DMS 273 (cell line): ENCODE data around the gene METAP1D.
A peak's percentile ranks its signal among the peaks of the same experiment; 100 is the strongest.

Source experiments
- DNase-seq: peaks from one replicate; lab custom pipeline; 2025; ENCODE audit not compliant: unreplicated experiment; lab: John Stamatoyannopoulos, UW

Gene METAP1D

GRCh38 chr2:172079416-172079815 is 79.7 kb downstream of the METAP1D start:
- DNase-seq = no peak

DNA sequence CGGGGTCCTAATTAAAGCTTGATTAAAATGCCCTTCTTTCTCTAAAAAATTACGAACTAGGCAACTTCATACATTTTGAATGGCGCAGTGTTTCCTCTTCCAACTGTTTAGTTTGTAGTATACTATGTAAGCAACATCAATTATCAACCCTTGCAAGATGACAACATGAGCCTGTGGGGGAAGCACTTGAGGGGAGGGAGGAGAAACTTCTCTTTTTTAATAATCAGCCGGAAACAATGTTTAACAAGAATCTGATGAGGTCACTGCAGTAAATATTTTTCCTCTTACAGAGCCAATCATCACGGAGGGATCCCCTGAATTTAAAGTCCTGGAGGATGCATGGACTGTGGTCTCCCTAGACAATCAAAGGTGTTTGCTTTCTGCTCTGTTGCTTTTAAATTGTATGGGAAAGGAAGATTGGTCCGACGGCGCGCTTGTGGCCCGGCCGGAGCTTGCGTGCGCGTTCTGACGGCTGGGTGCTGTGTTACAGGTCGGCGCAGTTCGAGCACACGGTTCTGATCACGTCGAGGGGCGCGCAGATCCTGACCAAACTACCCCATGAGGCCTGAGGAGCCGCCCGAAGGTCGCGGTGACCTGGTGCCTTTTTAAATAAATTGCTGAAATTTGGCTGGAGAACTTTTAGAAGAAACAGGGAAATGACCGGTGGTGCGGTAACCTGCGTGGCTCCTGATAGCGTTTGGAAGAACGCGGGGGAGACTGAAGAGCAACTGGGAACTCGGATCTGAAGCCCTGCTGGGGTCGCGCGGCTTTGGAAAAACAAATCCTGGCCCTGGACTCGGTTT is 80.3 kb downstream of the METAP1D start:
- no peak for DNase-seq

DNA sequence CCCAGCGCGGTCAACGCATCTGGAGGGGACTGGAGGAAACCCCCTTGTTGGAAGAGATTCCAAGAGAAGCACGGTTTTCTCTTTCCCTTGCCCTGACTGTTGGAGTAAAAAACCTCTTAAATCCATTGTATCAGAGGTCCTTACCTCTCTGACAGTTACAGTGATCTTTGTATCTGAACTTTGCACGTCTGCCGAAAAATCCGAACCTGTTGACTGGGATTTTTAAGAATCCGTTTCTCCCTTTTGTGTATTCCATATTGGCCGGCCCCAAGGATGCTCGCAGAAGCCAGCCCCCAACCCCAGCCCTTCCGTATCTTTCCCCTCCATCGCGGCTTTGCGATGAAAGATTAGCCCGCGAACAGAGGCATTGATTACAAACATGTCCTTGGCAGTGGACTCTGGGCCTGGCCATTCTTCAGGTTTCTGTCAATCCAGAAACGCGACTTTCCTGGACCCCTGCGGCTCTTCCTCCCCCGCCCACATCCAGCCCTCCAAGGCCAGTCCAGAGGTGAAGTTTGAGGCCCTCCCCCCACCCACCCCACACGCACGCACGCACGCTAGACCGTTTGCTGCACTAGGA is 81.0 kb downstream of the METAP1D start:
- no peak for DNase-seq

- DNase-seq = no peak
Measured at GRCh38 chr2:172081221-172082022, 81.7 kb downstream of the METAP1D start.

DNA sequence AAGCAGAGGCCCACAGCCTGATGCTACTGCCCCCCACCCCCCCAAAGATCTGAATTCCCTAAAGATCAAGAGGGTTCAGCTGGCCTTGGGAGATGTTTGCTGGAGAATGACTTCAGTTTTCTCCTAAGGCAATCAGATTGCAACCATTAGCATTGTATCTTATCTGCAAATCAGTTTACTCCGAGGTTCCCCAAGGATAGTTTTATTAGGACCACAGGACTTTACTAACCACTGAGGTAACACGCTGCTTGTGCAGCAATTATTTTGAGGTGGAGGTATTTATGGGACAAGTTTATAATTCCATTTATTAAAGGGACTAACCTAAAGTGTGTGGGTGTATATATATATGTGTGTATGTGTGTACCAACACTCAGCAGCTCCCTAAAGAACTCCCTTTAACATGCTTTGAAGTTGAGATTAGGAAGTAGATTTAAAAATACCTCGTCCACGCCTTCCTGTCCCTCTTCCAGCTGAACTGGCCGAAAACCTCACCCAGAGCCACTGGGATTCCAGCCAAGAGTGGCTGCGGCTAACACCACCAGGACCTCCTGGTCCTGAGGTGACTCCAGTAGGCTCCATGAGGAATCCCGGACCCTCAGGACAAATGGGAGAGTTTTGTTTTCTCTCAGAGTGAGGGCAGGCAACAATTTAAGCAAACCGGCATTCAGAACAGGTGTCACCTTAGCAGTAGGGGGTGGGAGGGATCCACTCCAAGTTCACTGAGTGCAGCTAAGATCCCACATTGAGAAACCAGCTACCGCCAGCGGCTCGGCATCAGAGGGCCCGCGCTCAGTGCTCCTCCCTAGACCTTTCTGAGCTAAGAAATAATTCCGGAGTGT is 82.6 kb downstream of the METAP1D start:
- no peak for DNase-seq

- DNase-seq = no peak
Measured at GRCh38 chr2:172082944-172083627, 83.3 kb downstream of the METAP1D start.

DNA sequence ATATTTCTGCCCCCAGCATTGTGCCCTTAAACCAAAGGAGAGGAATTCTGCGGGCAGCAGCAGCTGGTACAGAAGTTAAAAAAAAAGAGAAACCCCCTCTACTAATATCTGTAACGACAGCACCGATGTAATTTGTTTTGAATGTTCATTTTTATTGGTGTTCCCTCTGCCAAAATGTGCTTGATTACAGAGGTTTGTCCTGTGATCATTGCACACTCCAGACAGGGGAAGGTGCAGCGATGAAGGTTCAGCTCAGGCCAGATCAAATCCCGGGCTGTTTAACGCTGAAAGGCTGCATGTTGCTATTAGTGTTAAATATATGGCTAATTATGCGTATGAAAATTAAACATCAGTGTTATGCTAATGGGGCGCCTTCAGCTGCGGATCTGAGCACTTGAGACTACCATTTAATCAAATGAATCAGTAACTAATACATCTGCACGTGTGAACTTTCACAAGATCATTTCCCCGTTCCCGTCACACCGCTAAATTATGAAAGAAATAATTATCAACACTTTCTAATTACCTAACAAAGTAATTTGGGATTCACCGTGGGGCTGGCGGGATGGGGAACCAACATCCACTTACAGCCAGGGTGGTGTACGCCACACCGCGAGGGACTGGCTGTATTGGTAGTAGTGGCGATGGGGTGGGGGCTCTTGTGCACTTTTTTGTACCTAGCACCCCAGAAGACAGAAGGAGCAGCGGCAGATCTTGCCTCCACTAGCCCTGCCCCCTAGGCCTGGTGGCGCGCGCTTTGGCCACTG is 84.1 kb downstream of the METAP1D start:
- no peak for DNase-seq

DNA sequence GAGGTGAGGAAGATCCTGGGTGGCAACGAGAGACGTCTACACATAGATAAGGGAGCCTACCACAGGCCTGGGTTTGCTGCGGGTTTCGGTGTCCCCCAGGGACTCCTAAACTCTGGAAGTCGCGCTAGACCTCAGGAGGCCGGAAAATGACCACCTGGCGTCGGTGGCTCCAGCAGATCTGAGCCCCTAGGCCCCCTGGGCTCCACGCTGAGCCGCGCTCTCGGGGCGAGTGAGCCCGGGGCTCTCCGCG is 84.6 kb downstream of the METAP1D start:
- peak; percentile 92 for DNase-seq

GRCh38 chr2:172084645-172085459 is 85.1 kb downstream of the METAP1D start:
- DNase-seq = peak; percentile 98

GRCh38 chr2:172085460-172086159 is 85.9 kb downstream of the METAP1D start, which contains the start of gene DLX1:
DLX1 (plus strand) TSS chr2:172085507; CDS start chr2:172085678, 171 bp downstream.
- peak; percentile 82 for DNase-seq

- peak; percentile 56 for DNase-seq
Measured at GRCh38 chr2:172086241-172087206, 86.8 kb downstream of the METAP1D start.

GRCh38 chr2:172087207-172087779 is 87.5 kb downstream of the METAP1D start:
- no peak for DNase-seq

- no peak for DNase-seq
Measured at GRCh38 chr2:172087780-172088244, 88.1 kb downstream of the METAP1D start.

DNA sequence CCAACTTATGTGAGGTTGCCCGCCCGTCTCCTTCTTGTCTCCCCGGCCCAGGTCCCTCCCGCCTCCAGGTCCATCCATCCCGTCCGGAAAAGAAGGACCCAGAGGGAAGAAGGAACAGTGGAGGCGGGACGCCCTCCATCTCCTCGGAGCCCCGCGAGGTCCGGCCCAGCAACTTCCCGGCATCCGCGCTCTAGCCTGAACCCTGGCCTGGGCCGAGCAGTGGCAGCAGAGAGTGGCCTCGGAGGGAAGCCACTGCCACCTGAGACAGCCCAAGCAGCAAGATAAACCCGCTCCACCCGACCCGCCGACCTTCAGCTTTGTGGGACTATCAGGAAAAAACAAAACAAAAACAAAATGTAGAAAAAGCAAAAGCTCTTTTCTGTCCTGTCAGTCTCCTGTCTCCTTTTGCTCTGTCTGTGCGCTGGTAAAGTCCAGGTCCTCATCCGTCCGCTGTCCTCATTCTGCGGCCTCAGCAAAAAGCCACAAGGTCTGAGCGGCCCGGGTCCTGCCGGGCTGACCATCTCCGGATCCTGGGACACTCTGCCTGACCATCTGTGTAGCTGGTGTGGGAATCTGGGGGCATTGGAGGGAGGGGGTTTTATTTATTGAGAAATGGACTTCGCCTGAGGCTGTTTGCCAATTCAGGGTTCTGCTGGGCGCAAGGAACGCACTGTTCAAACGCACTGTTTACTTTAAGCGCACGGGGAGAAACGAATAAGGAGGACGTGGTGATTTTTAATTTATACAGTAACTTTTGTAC is 88.7 kb downstream of the METAP1D start:
- no peak for DNase-seq

- no peak for DNase-seq
Measured at GRCh38 chr2:172089005-172089504, 89.3 kb downstream of the METAP1D start.

GRCh38 chr2:172089633-172090032 is 89.9 kb downstream of the METAP1D start:
- no peak for DNase-seq
